ENCODE data around the gene PPP6R3. TPM values are rescaled to one million over a fixed set of nuclear protein-coding genes. Genes with fewer than 3 reads are reported as not detected.

PPP6R3 gene
- total RNA-seq, 1 experiment from 2014 or later, result 138 TPM

- no peak overlapping the region for H2AK5ac ChIP-seq (ENCODE audit: insufficient read length, low read length)
- H3K27ac ChIP-seq (ENCODE audit: insufficient read length, low read depth, low read length), result no peak overlapping the region
- H4K5ac ChIP-seq (ENCODE audit: insufficient read length, low read depth, low read length), result no peak overlapping the region
- H3K9me3 ChIP-seq (ENCODE audit: control insufficient read depth, low read depth, low read length), result no peaks in the 10 kb centered on the region
- no peaks in the 10 kb centered on the region for H3K79me1 ChIP-seq (ENCODE audit: insufficient read depth, low read depth, low read length, poor library complexity, severe bottlenecking)
- no peak overlapping the region for H3K23ac ChIP-seq (ENCODE audit: insufficient read length, low read depth, low read length)
- H3K14ac ChIP-seq (ENCODE audit: insufficient read depth, low read length), result no peak overlapping the region
- H3K4ac ChIP-seq (ENCODE audit: low read depth, low read length), result no peak overlapping the region
- no peaks in the 10 kb centered on the region for H3K79me2 ChIP-seq (ENCODE audit: insufficient read depth, low read length)
- no peak for DNase-seq
- no peak overlapping the region for H3K4me3 Mint-ChIP-seq
- H3T11ph ChIP-seq (ENCODE audit: low read length), result no peak overlapping the region
- no peaks in the 10 kb centered on the region for H3K4me1 ChIP-seq (ENCODE audit: insufficient read depth, low read length)
- no peaks in the 10 kb centered on the region for H3K9me3 Mint-ChIP-seq
- H3K4me1 Mint-ChIP-seq, result peaks cover 15 to 22% of the 10 kb centered on the region in 2 experiments
- H3K27ac Mint-ChIP-seq, result peak overlapping the region in 1 of 3 experiments; percentile 67; a peak in 1 of 7 replicates
- H3K9ac ChIP-seq (ENCODE audit: extremely low read depth, insufficient read length, low read length), result no peak overlapping the region
- no peak overlapping the region for H2AFZ ChIP-seq (ENCODE audit: low read length)
- H4K91ac ChIP-seq (ENCODE audit: insufficient read length, low read depth, low read length), result no peak overlapping the region
- no peak overlapping the region for H2BK15ac ChIP-seq (ENCODE audit: low read depth, low read length)
- no peak overlapping the region for H2BK120ac ChIP-seq (ENCODE audit: low read depth, low read length, poor library complexity, severe bottlenecking)
- no peak for TF ChIP-seq CTCF (conservative IDR thresholded peaks at IDR 0.05)
- no peak overlapping the region for H4K8ac ChIP-seq (replicated peaks; ENCODE audit: insufficient read length, low read depth, low read length)
- no peak overlapping the region for H3K4me2 ChIP-seq (ENCODE audit: insufficient read depth, insufficient read length, low read length)
- no peaks in the 10 kb centered on the region for H3K27me3 ChIP-seq (ENCODE audit: insufficient read depth, low read length)
- H2BK20ac ChIP-seq (ENCODE audit: low read depth, low read length, poor library complexity, severe bottlenecking), result no peak overlapping the region
- H2BK5ac ChIP-seq (ENCODE audit: insufficient read length, low read length), result no peak overlapping the region
- no peaks in the 10 kb centered on the region for H4K20me1 ChIP-seq (ENCODE audit: control insufficient read depth, insufficient read depth, insufficient read length)
- WGBS (ENCODE audit: extremely low coverage, insufficient read length, low lambda C conversion rate), result no CpG with 5 or more reads among the region's 11 CpGs
- H3K18ac ChIP-seq (ENCODE audit: insufficient read length, low read depth, low read length), result no peak overlapping the region
- no peaks in the 10 kb centered on the region for H3K27me3 Mint-ChIP-seq (ENCODE audit: low read depth)
- no peak overlapping the region for H2BK12ac ChIP-seq (ENCODE audit: insufficient read length, low read depth, low read length)
- no peaks in the 10 kb centered on the region for H3K23me2 ChIP-seq (ENCODE audit: insufficient read length, low read depth, low read length, poor library complexity, severe bottlenecking)
- H3K56ac ChIP-seq (ENCODE audit: insufficient read length, low read depth, low read length), result no peak overlapping the region
- H3K36me3 Mint-ChIP-seq (ENCODE audit: insufficient read depth in 1 of 3, low read depth in 3 of 3), result peaks cover 18 to 30% (median 26%) of the 10 kb centered on the region in 3 experiments
Observed at GRCh38 chr11:68445531-68446035, 15.0 kb upstream of the PPP6R3 start.

Measured in H9 (cell line).